Measurements from ENCODE around the gene RALGPS1. TPM values are rescaled to one million over a fixed set of nuclear protein-coding genes. Genes with fewer than 3 reads are reported as not detected.

RALGPS1 gene
- polyA plus RNA-seq, 4 donors, result 21.1 to 28.1 (median 24.0) TPM

- DNase-seq (ENCODE audit: low read depth in 4 of 4, low spot score in 3 of 4), result no peak
Measured at GRCh38 chr9:127263664-127264063, 349.1 kb downstream of the RALGPS1 start.

- no peak for DNase-seq (ENCODE audit: low read depth in 4 of 4, low spot score in 3 of 4)
Measured at GRCh38 chr9:127264462-127265219, 350.1 kb downstream of the RALGPS1 start, which contains the start of gene GARNL3. TSS of gene GARNL3 (plus strand) at chr9:127264774. CDS start at chr9:127264878, 104 bp downstream.

- no peak for DNase-seq (ENCODE audit: low read depth in 4 of 4, low spot score in 3 of 4)
Measured at GRCh38 chr9:127267793-127268525, 353.4 kb downstream of the RALGPS1 start.

- DNase-seq (ENCODE audit: low read depth in 4 of 4, low spot score in 3 of 4), result no peak
Measured at GRCh38 chr9:127269449-127269848, 354.9 kb downstream of the RALGPS1 start.

Other genes starting within 250 kb of the RALGPS1 start
- gene ZBTB43, start 109.7 kb upstream of the RALGPS1 start, polyA plus RNA-seq (ENCODE audit: insufficient read length in 4 of 4), result 10 to 100 TPM; 10.7 to 19.7 (median 15.3) TPM
- 10 to 100 TPM; 18.6 to 24.8 (median 23.3) TPM for gene ZBTB34, start 54.1 kb upstream of the RALGPS1 start, polyA plus RNA-seq (ENCODE audit: insufficient read length in 4 of 4)
- gene ANGPTL2, start 207.9 kb downstream of the RALGPS1 start, polyA plus RNA-seq (ENCODE audit: insufficient read length in 4 of 4), result 10 to 100 TPM; 10.4 to 13.8 (median 12.3) TPM

Measured in right renal pelvis (tissue), 4 donors.